Loucy (cell line): ENCODE measurements around the gene HSH2D.
A peak's percentile ranks its signal among the peaks of the same experiment; 100 is the strongest.

Experiments used
- H2AFZ ChIP-seq: fragments of 200-600 bp; sonication (generic); 2 replicates; pipeline ENCODE4 v1.6.0; 2016; ENCODE audit warnings: antibody characterized with exemption, mild to moderate bottlenecking, low read length, moderate library complexity
- H3F3A ChIP-seq: fragments of 200-600 bp; 2 replicates; pipeline ENCODE4 v1.6.0; 2016; ENCODE audit warnings: antibody characterized with exemption, low read depth, mild to moderate bottlenecking
- H3K27me3 ChIP-seq: fragments of 200-600 bp; sonication (generic); 2 replicates; pipeline ENCODE4 v1.6.1; 2014; ENCODE audit warnings: low read length, mild to moderate bottlenecking; ENCODE audit not compliant: insufficient read depth, poor library complexity, severe bottlenecking
- H3K36me3 ChIP-seq: fragments of 200-600 bp; sonication (generic); 2 replicates; pipeline ENCODE4 v1.6.1; 2016; ENCODE audit warnings: low read length; ENCODE audit not compliant: insufficient read depth
- H3K4me1 ChIP-seq: fragments of 200-600 bp; sonication (generic); 2 replicates; pipeline ENCODE4 v1.5.1; 2014; ENCODE audit warnings: low read length, mild to moderate bottlenecking; ENCODE audit not compliant: insufficient read depth, poor library complexity, severe bottlenecking
- H3K4me2 ChIP-seq: fragments of 200-600 bp; sonication (generic); 2 replicates; pipeline ENCODE4 v1.6.0; 2014; ENCODE audit warnings: antibody characterized with exemption, low read length, low read depth, mild to moderate bottlenecking; ENCODE audit not compliant: poor library complexity, severe bottlenecking
- H3K4me3 ChIP-seq: fragments of 200-600 bp; sonication (generic); 2 replicates; pipeline ENCODE4 v1.5.1; 2014; ENCODE audit warnings: low read length, mild to moderate bottlenecking, mixed read lengths; ENCODE audit not compliant: poor library complexity, severe bottlenecking
- H3K79me2 ChIP-seq: fragments of 200-600 bp; sonication (generic); 2 replicates; pipeline ENCODE4 v1.6.1; 2014; ENCODE audit warnings: low read length; ENCODE audit not compliant: insufficient read depth
- H3K9ac ChIP-seq: fragments of 200-600 bp; sonication (generic); 2 replicates; pipeline ENCODE4 v1.6.0; 2014; ENCODE audit warnings: mild to moderate bottlenecking, low read depth, low read length, moderate library complexity; ENCODE audit not compliant: poor library complexity, severe bottlenecking
- H3K9me2 ChIP-seq: fragments of 200-600 bp; sonication (generic); replicated peaks from 2 replicates; pipeline ENCODE4 v1.6.1; 2016; ENCODE audit warnings: low read depth, low read length, mixed read lengths
- H3K9me3 ChIP-seq: fragments of 200-600 bp; sonication (generic); 2 replicates; pipeline ENCODE4 v1.6.1; 2014; ENCODE audit warnings: mild to moderate bottlenecking, antibody characterized with exemption, low read length, low read depth; ENCODE audit not compliant: insufficient read depth
- H4K20me1 ChIP-seq: fragments of 200-600 bp; sonication (generic); 2 replicates; pipeline ENCODE4 v1.6.0; 2014; ENCODE audit warnings: antibody characterized with exemption, low read length, mild to moderate bottlenecking; ENCODE audit not compliant: insufficient read depth, poor library complexity, severe bottlenecking
- EZH2phosphoT487 ChIP-seq: fragments of 200-600 bp; IDR thresholded peaks from 2 replicates; pipeline ENCODE4 v1.6.1; 2018; ENCODE audit warnings: antibody characterized with exemption, mild to moderate bottlenecking, moderate library complexity, borderline replicate concordance
- TF ChIP-seq, protein P1 (sequence below): fragments of 200-600 bp; sonication (generic); conservative IDR thresholded peaks from 2 replicates; pipeline ENCODE4 v1.5.1; 2014; ENCODE audit warnings: mild to moderate bottlenecking, antibody characterized with exemption, low read length

The HSH2D gene

DNA sequence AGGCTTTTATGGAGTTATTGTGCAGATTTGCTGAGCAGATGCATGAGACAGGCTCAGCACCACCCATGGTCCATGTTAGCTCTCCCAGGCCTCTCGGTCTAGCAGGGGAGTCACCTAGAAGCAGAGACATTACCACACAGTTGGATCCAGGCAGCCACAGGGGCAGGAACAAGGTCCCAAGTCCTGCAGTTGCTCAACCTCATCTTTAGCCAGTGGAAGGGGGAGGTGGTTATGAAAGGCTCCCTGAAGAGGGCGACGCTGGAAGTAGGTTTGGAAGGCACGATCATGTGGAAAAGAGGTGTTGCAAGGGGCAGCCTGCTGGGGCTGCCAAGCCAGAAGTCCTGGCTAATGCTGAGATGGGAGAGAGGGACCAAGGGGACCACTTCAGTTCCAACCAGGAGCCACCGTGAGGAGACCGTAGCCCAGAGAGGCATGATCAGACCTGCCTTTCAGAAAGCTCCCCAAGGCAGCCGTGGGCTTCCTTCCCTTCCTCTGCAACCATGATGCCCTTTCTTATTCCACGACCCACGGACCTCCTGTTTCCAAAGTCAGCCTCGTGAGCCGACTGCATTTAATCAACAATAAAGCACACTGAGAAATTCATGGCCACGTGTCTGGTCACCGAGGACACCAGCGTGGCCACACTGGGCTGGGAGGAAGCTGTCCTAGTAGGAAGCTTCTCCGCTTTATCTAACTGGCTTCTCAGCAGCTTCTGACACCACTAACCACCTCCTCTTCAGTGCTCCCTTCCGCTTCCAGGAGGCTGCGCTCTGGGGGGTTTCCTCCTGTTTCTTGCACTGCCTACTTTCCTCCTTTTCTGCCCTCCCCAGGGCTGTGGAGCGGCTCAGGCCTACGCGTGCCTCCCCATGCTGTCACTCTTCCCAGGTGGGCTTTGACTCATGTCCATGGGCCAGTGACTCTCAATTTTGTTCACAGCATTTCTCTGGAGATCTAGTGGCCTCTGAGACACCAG, 56.8 kb downstream of the HSH2D start:
- peak overlapping the region; percentile 94 for H3K4me2 ChIP-seq
- peaks cover 26% of the 10 kb centered on the region for H3K4me1 ChIP-seq
- peaks cover 4% of the 10 kb centered on the region; the same call in 1 of the 2 replicates for H3K36me3 ChIP-seq
- H3F3A ChIP-seq, result no peaks in the 10 kb centered on the region
- H3K27me3 ChIP-seq, result no peaks in the 10 kb centered on the region
- H3K79me2 ChIP-seq, result peaks cover 53% of the 10 kb centered on the region
- no peaks in the 10 kb centered on the region for H3K9me3 ChIP-seq
- peak overlapping the region; percentile 14 for H3K4me3 ChIP-seq
- no peak for TF ChIP-seq EZH2phosphoT487
- TF ChIP-seq, protein P1, sequence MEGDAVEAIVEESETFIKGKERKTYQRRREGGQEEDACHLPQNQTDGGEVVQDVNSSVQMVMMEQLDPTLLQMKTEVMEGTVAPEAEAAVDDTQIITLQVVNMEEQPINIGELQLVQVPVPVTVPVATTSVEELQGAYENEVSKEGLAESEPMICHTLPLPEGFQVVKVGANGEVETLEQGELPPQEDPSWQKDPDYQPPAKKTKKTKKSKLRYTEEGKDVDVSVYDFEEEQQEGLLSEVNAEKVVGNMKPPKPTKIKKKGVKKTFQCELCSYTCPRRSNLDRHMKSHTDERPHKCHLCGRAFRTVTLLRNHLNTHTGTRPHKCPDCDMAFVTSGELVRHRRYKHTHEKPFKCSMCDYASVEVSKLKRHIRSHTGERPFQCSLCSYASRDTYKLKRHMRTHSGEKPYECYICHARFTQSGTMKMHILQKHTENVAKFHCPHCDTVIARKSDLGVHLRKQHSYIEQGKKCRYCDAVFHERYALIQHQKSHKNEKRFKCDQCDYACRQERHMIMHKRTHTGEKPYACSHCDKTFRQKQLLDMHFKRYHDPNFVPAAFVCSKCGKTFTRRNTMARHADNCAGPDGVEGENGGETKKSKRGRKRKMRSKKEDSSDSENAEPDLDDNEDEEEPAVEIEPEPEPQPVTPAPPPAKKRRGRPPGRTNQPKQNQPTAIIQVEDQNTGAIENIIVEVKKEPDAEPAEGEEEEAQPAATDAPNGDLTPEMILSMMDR, result peak; percentile 34
- H2AFZ ChIP-seq, result no peak overlapping the region
- peaks cover 17% of the 10 kb centered on the region for H4K20me1 ChIP-seq
- peak overlapping the region; percentile 59 for H3K9ac ChIP-seq
- H3K9me2 ChIP-seq, result no peaks in the 10 kb centered on the region

DNA sequence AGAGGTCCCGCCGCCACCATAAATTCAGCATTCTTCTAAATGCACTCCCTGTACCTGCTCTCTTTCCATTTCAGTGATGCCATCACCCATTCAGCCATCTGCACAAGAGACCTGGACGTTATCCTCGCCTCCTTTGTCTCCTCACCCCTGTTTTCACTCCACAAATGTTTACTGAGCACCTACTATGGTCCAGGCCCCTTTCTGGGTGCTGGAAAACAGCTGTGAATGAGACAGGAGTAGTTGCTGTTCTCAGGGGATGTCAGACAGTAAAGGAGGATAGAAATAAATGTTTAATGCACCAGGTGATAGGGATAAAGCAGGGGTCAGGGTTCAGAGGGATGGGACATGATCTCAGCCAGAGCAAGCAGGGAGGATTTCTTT, 57.5 kb downstream of the HSH2D start:
- H3K9me3 ChIP-seq, result no peaks in the 10 kb centered on the region
- H3K9ac ChIP-seq, result peak overlapping the region; percentile 59
- H3K4me3 ChIP-seq, result no peak overlapping the region
- no peaks in the 10 kb centered on the region for H3K9me2 ChIP-seq
- H3K4me1 ChIP-seq, result peaks cover 26% of the 10 kb centered on the region
- H3K4me2 ChIP-seq, result no peak overlapping the region
- peaks cover 7% of the 10 kb centered on the region; the same call in 1 of the 2 replicates for H3K36me3 ChIP-seq
- TF ChIP-seq, protein P1, result no peak
- TF ChIP-seq EZH2phosphoT487, result no peak
- H4K20me1 ChIP-seq, result peaks cover 17% of the 10 kb centered on the region
- H3K79me2 ChIP-seq, result peaks cover 53% of the 10 kb centered on the region
- no peaks in the 10 kb centered on the region for H3F3A ChIP-seq
- H2AFZ ChIP-seq, result no peak overlapping the region
- H3K27me3 ChIP-seq, result no peaks in the 10 kb centered on the region

DNA sequence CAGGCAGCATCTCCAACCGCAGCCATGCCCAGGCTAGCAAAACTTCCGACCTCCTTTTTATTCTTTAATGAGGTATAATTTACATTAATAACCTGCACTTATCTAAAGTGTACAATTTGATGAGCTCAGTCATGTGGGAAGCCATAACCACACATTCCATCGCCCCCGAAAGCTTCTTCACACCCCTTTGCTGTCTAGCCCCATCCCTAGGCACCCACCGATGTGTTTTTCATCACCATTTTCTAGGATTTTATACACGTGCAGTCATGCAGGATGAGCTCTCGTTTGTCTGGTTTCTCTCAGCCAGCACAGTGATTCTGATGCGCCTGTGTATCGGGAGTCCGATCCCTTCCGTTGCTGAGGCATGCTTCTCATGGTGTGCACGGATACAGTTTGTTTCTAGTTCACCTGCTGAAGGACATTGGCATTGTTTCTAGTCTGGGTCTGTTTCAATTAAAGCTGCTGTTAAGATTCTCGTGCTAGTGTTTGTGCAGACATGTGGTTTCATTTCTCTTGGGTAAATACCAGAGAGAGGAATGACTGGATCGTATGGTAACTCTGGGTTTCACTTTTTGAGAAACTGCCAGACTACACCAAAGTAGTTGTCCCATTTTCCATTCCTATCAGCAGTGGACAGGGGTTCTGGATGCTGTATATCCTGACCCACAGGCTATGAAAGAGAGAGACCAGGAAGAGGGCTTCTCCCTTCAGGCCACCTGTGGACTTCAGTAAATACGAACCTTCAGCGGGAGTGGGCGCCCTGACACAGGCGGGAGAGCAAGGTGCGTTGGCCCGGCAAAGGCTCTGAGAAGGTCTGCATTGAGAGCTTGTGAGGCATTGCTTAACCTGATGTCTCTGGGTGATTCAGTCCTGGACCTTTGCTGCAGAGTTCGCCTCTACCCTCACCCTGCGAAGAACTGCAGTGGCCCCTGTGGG, 59.1 kb downstream of the HSH2D start:
- peaks cover 19% of the 10 kb centered on the region for H3K4me1 ChIP-seq
- no peak overlapping the region for H2AFZ ChIP-seq
- H4K20me1 ChIP-seq, result peaks cover 17% of the 10 kb centered on the region
- H3F3A ChIP-seq, result no peaks in the 10 kb centered on the region
- H3K79me2 ChIP-seq, result peaks cover 53% of the 10 kb centered on the region
- TF ChIP-seq, protein P1, result no peak
- no peak for TF ChIP-seq EZH2phosphoT487
- H3K27me3 ChIP-seq, result no peaks in the 10 kb centered on the region
- no peak overlapping the region for H3K9ac ChIP-seq
- no peak overlapping the region for H3K4me2 ChIP-seq
- H3K9me3 ChIP-seq, result no peaks in the 10 kb centered on the region
- peaks cover 7% of the 10 kb centered on the region; the same call in 1 of the 2 replicates for H3K36me3 ChIP-seq
- H3K4me3 ChIP-seq, result no peak overlapping the region
- no peaks in the 10 kb centered on the region for H3K9me2 ChIP-seq
